Measurements from ENCODE around the gene TMED3. TPM values are rescaled to one million over a fixed set of nuclear protein-coding genes. Genes with fewer than 3 reads are reported as not detected.
"Not testable (repeated sequence)": the region's sequence is repeated elsewhere in the genome, so short reads cannot be mapped to it uniquely, and the experiment has no call there.

TMED3 gene
- total RNA-seq, 1 donor from 2014 or later, result 126 TPM

GRCh38 chr15:79315623-79316328 is 4.9 kb downstream of the TMED3 start:
- peaks cover 12% of the 10 kb centered on the region for H3K4me1 Mint-ChIP-seq (ENCODE audit: low read depth, unreplicated experiment)
- H3K9ac ChIP-seq (ENCODE audit: low read length), result no peak overlapping the region
- peaks cover 4% of the 10 kb centered on the region for H3K9me3 Mint-ChIP-seq (ENCODE audit: unreplicated experiment)
- H3K4me2 ChIP-seq (ENCODE audit: low read length), result no peak overlapping the region
- peaks cover 49% of the 10 kb centered on the region for H3K36me3 Mint-ChIP-seq (ENCODE audit: low read depth, unreplicated experiment)
- H3K27me3 Mint-ChIP-seq (ENCODE audit: low read depth, unreplicated experiment), result no peaks in the 10 kb centered on the region
- TF ChIP-seq EZH2 (IDR thresholded peaks at IDR 0.05; ENCODE audit: insufficient read depth, low read length) (no peak), CTCF (IDR thresholded peaks at IDR 0.05; ENCODE audit: insufficient read depth, low read depth, low read length) (no peak)
- no peak overlapping the region for H3K4me3 ChIP-seq (ENCODE audit: insufficient read depth, low read depth, low read length)
- H3K27ac Mint-ChIP-seq (ENCODE audit: unreplicated experiment), result no peak overlapping the region
- H3K9me3 ChIP-seq (ENCODE audit: insufficient read depth, low read depth, low read length), result no peaks in the 10 kb centered on the region
- no peak overlapping the region for H2AFZ ChIP-seq (ENCODE audit: low read depth, low read length)
- peaks cover 59% of the 10 kb centered on the region for H3K36me3 ChIP-seq (ENCODE audit: insufficient read depth, low read length)
- peaks cover 9% of the 10 kb centered on the region for H3K4me1 ChIP-seq (ENCODE audit: insufficient read depth, low read length)
- peaks cover 79% of the 10 kb centered on the region for H4K20me1 ChIP-seq (ENCODE audit: insufficient read depth, low read length)
- H3K27me3 ChIP-seq (ENCODE audit: insufficient read depth, low read length), result no peaks in the 10 kb centered on the region
- H3K4me3 Mint-ChIP-seq (ENCODE audit: unreplicated experiment), result no peak overlapping the region
- peaks cover 84% of the 10 kb centered on the region for H3K79me2 ChIP-seq (ENCODE audit: insufficient read depth, low read length)
- H3K27ac ChIP-seq (ENCODE audit: low read depth, low read length), result no peak overlapping the region
- FAIRE-seq (no peak), DNase-seq (ENCODE audit: low read depth) (no peak)

DNA sequence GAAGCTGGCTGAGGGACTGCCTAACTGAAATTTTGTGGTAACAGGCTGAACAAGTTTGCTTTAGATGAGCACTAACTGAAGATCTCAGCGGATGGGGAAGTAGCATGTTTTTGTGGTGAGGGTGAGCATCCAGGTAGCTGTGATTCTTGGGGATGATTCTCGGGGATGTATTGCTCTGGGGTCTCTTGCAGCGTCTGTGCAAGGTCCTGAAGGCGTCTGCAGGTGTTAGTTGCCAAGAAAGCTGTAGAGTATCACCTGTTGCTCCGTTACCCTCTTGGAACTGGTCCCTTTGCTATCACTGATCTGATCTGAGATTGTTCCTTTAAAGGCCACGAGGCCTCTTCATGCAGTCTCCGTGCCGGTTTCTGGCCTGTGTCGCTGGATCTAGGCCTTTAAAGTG is 6.0 kb downstream of the TMED3 start:
- peaks cover 4% of the 10 kb centered on the region for H3K9me3 Mint-ChIP-seq (ENCODE audit: unreplicated experiment)
- H3K36me3 ChIP-seq (ENCODE audit: insufficient read depth, low read length), result peaks cover 65% of the 10 kb centered on the region
- H3K4me1 ChIP-seq (ENCODE audit: insufficient read depth, low read length), result peaks cover 8% of the 10 kb centered on the region
- H3K9ac ChIP-seq (ENCODE audit: low read length), result no peak overlapping the region
- H4K20me1 ChIP-seq (ENCODE audit: insufficient read depth, low read length), result peaks cover 89% of the 10 kb centered on the region
- TF ChIP-seq EZH2 (IDR thresholded peaks at IDR 0.05; ENCODE audit: insufficient read depth, low read length) (no peak), CTCF (IDR thresholded peaks at IDR 0.05; ENCODE audit: insufficient read depth, low read depth, low read length) (no peak)
- peaks cover 50% of the 10 kb centered on the region for H3K36me3 Mint-ChIP-seq (ENCODE audit: low read depth, unreplicated experiment)
- no peak overlapping the region for H3K4me3 ChIP-seq (ENCODE audit: insufficient read depth, low read depth, low read length)
- no peak overlapping the region for H3K4me3 Mint-ChIP-seq (ENCODE audit: unreplicated experiment)
- no peaks in the 10 kb centered on the region for H3K27me3 ChIP-seq (ENCODE audit: insufficient read depth, low read length)
- FAIRE-seq (no peak), DNase-seq (ENCODE audit: low read depth) (no peak)
- H2AFZ ChIP-seq (ENCODE audit: low read depth, low read length), result no peak overlapping the region
- H3K27ac Mint-ChIP-seq (ENCODE audit: unreplicated experiment), result no peak overlapping the region
- no peaks in the 10 kb centered on the region for H3K9me3 ChIP-seq (ENCODE audit: insufficient read depth, low read depth, low read length)
- H3K4me2 ChIP-seq (ENCODE audit: low read length), result no peak overlapping the region
- H3K4me1 Mint-ChIP-seq (ENCODE audit: low read depth, unreplicated experiment), result peaks cover 12% of the 10 kb centered on the region
- no peak overlapping the region for H3K27ac ChIP-seq (ENCODE audit: low read depth, low read length)
- peaks cover 85% of the 10 kb centered on the region for H3K79me2 ChIP-seq (ENCODE audit: insufficient read depth, low read length)
- no peaks in the 10 kb centered on the region for H3K27me3 Mint-ChIP-seq (ENCODE audit: low read depth, unreplicated experiment)

DNA sequence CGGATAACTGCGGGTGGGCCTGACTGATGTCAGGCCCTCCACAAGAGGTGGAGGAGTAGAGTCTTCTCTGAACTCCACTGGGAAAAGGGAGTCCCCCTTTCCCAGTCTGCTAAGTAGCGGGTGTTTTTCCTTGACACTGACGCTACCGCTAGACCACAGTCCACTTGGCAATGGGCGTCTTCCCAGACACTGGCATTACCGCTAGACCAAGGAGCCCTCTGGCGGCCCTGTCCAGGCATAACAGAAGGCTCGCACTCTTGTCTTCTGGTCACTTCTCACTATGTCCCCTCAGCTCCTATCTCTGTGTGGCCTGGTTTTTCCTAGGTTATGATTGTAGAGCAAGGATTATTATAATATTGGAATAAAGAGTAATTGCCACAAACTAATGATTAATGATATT is 9.1 kb downstream of the TMED3 start:
- H3K27ac ChIP-seq (ENCODE audit: low read depth, low read length); H3K9me3 Mint-ChIP-seq (ENCODE audit: unreplicated experiment); H3K4me3 Mint-ChIP-seq (ENCODE audit: unreplicated experiment); H3K27ac Mint-ChIP-seq (ENCODE audit: unreplicated experiment); FAIRE-seq; H3K27me3 Mint-ChIP-seq (ENCODE audit: low read depth, unreplicated experiment); H3K4me1 Mint-ChIP-seq (ENCODE audit: low read depth, unreplicated experiment); H3K4me3 ChIP-seq (ENCODE audit: insufficient read depth, low read depth, low read length); H3K4me2 ChIP-seq (ENCODE audit: low read length); H3K9ac ChIP-seq (ENCODE audit: low read length); H3K4me1 ChIP-seq (ENCODE audit: insufficient read depth, low read length); H3K9me3 ChIP-seq (ENCODE audit: insufficient read depth, low read depth, low read length); H3K27me3 ChIP-seq (ENCODE audit: insufficient read depth, low read length); DNase-seq (ENCODE audit: low read depth); H2AFZ ChIP-seq (ENCODE audit: low read depth, low read length): not testable (repeated sequence)
- H3K79me2 ChIP-seq (ENCODE audit: insufficient read depth, low read length), result peaks cover 70% of the 10 kb centered on the region
- H3K36me3 Mint-ChIP-seq (ENCODE audit: low read depth, unreplicated experiment), result peaks cover 47% of the 10 kb centered on the region
- peaks cover 68% of the 10 kb centered on the region for H3K36me3 ChIP-seq (ENCODE audit: insufficient read depth, low read length)
- H4K20me1 ChIP-seq (ENCODE audit: insufficient read depth, low read length), result peaks cover 77% of the 10 kb centered on the region

Data from astrocyte (in vitro differentiated cells and primary cell).